Gastroesophageal sphincter (tissue), 4 donors: ENCODE data around the gene YWHAE. TPM values are rescaled to one million over a fixed set of nuclear protein-coding genes. Genes with fewer than 3 reads are reported as not detected.
"Not testable (repeated sequence)": the region's sequence is repeated elsewhere in the genome, so short reads cannot be mapped to it uniquely, and the experiment has no call there.

Experiments
- ATAC-seq: fragments of 150-250 bp; one replicate; pipeline ENCODE4 v1.9.1; 2016; ENCODE audit warnings: mild to moderate bottlenecking, moderate library complexity
- H3K27ac ChIP-seq, 4 donors: fragments of 200-600 bp; sonication (generic) in 3 of 4; 1 replicate in 3 of 4; 2 replicates in 1 of 4; pipeline ENCODE4 v1.5.1; 2016 to 2019
- H3K27me3 ChIP-seq: fragments of 200-600 bp; sonication (generic); one replicate; pipeline ENCODE4 v1.5.1; 2019
- H3K36me3 ChIP-seq, 2 donors: fragments of 200-600 bp; sonication (generic); one replicate each; pipeline ENCODE4 v1.5.1; 2019; ENCODE audit warnings: control low read depth in 1 of 2
- H3K4me1 ChIP-seq, 3 donors: fragments of 200-600 bp; sonication (generic); 1 replicate in 2 of 3; 2 replicates in 1 of 3; pipeline ENCODE4 v1.5.1; 2016 to 2019; ENCODE audit warnings: control low read depth in 2 of 3
- H3K4me3 ChIP-seq, 2 donors: fragments of 200-600 bp; sonication (generic); one replicate each; pipeline ENCODE4 v1.5.1; 2019; ENCODE audit warnings: mild to moderate bottlenecking in 1 of 2, moderate library complexity in 1 of 2
- H3K9me3 ChIP-seq, 3 donors: fragments of 200-600 bp; sonication (generic); one replicate each; pipeline ENCODE4 v1.5.1; 2017 to 2019; ENCODE audit warnings: control low read depth in 2 of 3
- EP300 ChIP-seq: sonication (generic); formaldehyde crosslinking; IDR thresholded peaks from one replicate; pipeline ENCODE4 v1.6.1; 2017; ENCODE audit warnings: antibody characterized with exemption, mild to moderate bottlenecking
- POLR2A ChIP-seq, 2 donors: fragments of 450-650 bp; IDR thresholded peaks; one replicate each; pipeline ENCODE4 v1.6.1; 2017; ENCODE audit warnings: antibody characterized with exemption in 2 of 2, mild to moderate bottlenecking in 2 of 2, moderate library complexity in 1 of 2
- POLR2AphosphoS5 ChIP-seq: sonication (generic); formaldehyde crosslinking; IDR thresholded peaks from one replicate; pipeline ENCODE4 v1.6.1; 2017; ENCODE audit warnings: antibody characterized with exemption
- WGBS, 2 donors: methylation state at CpG; one replicate each; pipeline ENCODE4 v1.1.5; 2018; ENCODE audit warnings: low coverage in 1 of 2; 5-methylcytosine and 5-hydroxymethylcytosine counted together
- total RNA-seq, 4 donors: library from RNA; depleted of rRNA; stranded (reverse); fragments of >200 nt; gene quantifications; one replicate each; pipeline ENCODE4 v1.1.0, GENCODE V29; 2016
- TF ChIP-seq, protein P1 (sequence below), 4 experiments: fragments of 200-600 bp in 2 of 4; fragments of 450-650 bp in 2 of 4; sonication (generic) in 1 of 4; IDR thresholded peaks; one replicate each; pipeline ENCODE4 v1.5.1; 2017 to 2019; ENCODE audit warnings: antibody characterized with exemption in 4 of 4, mild to moderate bottlenecking in 2 of 4, moderate library complexity in 2 of 4

The YWHAE gene
- total RNA-seq, 4 donors from 2014 or later, result 359 to 456 (median 398) TPM

- no peak overlapping the region for H3K4me3 ChIP-seq
- no peaks in the 10 kb centered on the region for H3K27me3 ChIP-seq
- peak overlapping the region in 2 of 4 donors; percentile 23 to 61 for H3K27ac ChIP-seq
- TF ChIP-seq, protein P1, sequence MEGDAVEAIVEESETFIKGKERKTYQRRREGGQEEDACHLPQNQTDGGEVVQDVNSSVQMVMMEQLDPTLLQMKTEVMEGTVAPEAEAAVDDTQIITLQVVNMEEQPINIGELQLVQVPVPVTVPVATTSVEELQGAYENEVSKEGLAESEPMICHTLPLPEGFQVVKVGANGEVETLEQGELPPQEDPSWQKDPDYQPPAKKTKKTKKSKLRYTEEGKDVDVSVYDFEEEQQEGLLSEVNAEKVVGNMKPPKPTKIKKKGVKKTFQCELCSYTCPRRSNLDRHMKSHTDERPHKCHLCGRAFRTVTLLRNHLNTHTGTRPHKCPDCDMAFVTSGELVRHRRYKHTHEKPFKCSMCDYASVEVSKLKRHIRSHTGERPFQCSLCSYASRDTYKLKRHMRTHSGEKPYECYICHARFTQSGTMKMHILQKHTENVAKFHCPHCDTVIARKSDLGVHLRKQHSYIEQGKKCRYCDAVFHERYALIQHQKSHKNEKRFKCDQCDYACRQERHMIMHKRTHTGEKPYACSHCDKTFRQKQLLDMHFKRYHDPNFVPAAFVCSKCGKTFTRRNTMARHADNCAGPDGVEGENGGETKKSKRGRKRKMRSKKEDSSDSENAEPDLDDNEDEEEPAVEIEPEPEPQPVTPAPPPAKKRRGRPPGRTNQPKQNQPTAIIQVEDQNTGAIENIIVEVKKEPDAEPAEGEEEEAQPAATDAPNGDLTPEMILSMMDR (IDR thresholded peaks at IDR 0.05), result no peak
- no peak for TF ChIP-seq EP300
- no peak for TF ChIP-seq POLR2AphosphoS5
- TF ChIP-seq POLR2A (IDR thresholded peaks at IDR 0.05), result no peak
- peaks cover 20 to 77% (median 41%) of the 10 kb centered on the region in 3 donors for H3K4me1 ChIP-seq
- ATAC-seq, result no peak
- WGBS, 2 donors, result 38 to 54% methylated on average over 12 of the region's 12 CpGs
- H3K9me3 ChIP-seq, result no peaks in the 10 kb centered on the region
- peaks cover 0 to 56% of the 10 kb centered on the region in 2 donors for H3K36me3 ChIP-seq
Observed at GRCh38 chr17:1360975-1361374, 39.0 kb downstream of the YWHAE start.

DNA sequence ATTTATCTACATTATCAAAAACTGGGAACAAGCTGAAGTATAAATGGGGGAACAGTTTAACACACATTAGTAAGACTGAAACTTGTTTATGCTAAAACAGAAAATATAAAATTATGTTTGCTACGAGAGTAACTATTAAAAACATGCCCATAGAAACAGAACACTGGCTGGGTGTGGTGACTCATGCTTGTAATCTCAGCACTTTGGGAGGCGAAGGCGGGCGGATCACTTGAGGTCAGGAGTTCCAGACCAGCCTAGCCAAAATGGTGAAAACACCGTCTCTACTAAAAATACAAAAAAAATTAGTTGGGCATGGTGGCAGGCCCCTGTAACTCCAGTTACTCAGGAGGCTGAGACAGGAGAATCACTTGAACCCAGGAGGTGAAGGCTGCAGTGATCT, 39.7 kb downstream of the YWHAE start:
- Histone ChIP-seq H3K36me3 (peaks cover 0 to 62% of the 10 kb centered on the region in 2 donors), H3K27ac (peak overlapping the region in 3 of 4 donors; percentile 26 to 61 (median 37)), H3K4me1 (peaks cover 17 to 77% (median 37%) of the 10 kb centered on the region in 3 donors)
- not testable (repeated sequence) for H3K27me3 ChIP-seq, ATAC-seq, H3K9me3 ChIP-seq, H3K4me3 ChIP-seq
- 4 to 6% methylated on average over 5 of the region's 5 CpGs for WGBS, 2 donors
- peak; percentile 48 for TF ChIP-seq POLR2AphosphoS5

DNA sequence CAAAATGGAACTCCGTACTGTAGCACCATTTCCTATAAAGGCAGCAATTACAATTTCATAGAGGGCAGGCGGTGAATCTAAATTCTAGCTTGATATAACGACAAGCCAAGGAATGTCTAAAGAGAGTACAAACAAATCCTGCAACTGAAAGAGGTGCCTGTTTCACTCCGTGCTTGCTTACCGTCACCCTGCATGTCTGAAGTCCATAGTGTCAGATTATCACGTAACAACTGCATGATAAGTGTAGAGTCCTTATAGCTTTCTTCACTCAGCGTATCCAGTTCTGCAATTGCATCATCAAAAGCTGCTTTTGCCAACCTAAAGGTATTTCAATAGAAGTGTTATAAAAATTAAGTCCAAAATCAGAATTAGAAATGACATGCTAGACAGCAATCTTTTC, 46.0 kb downstream of the YWHAE start:
- H3K9me3 ChIP-seq, result no peaks in the 10 kb centered on the region
- peaks cover 0 to 22% (median 0%) of the 10 kb centered on the region in 3 donors for H3K4me1 ChIP-seq
- H3K27me3 ChIP-seq, result no peaks in the 10 kb centered on the region
- WGBS, 2 donors, result 74 to 94% methylated on average over 7 of the region's 7 CpGs
- H3K4me3 ChIP-seq, result no peak overlapping the region
- TF ChIP-seq, protein P1 (IDR thresholded peaks at IDR 0.05), result no peak
- TF ChIP-seq EP300 (no peak), POLR2AphosphoS5 (no peak), POLR2A (IDR thresholded peaks at IDR 0.05) (no peak)
- ATAC-seq, result no peak
- peaks cover 0 to 92% of the 10 kb centered on the region in 2 donors for H3K36me3 ChIP-seq
- no peak overlapping the region for H3K27ac ChIP-seq

DNA sequence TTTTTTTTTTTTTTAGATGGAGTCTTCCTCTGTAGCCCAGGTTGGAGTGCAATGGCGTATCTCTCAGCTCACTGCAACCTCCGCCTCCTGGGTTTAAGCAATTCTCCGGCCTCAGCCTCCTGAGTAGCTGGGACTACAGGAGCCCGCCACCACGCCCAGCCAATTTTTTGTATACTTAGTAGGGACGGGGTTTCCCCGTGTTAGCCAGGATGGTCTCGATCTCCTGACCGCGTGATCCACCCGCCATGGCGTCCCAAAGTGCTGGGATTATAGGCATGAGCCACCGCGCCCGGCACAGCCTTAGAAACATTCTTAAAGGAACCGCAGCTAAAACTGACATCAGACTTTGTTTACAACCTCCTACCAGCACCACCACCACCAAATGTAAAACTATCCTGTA, 47.5 kb downstream of the YWHAE start:
- not testable (repeated sequence) for H3K9me3 ChIP-seq, H3K27ac ChIP-seq, ATAC-seq, H3K4me3 ChIP-seq, H3K27me3 ChIP-seq
- 81% methylated on average over 11 of the region's 16 CpGs; no CpG with 5 or more reads in 1 of the 2 donors for WGBS, 2 donors
- Histone ChIP-seq H3K4me1 (peaks cover 0 to 35% (median 0%) of the 10 kb centered on the region in 3 donors), H3K36me3 (peaks cover 0 to 82% of the 10 kb centered on the region in 2 donors)

DNA sequence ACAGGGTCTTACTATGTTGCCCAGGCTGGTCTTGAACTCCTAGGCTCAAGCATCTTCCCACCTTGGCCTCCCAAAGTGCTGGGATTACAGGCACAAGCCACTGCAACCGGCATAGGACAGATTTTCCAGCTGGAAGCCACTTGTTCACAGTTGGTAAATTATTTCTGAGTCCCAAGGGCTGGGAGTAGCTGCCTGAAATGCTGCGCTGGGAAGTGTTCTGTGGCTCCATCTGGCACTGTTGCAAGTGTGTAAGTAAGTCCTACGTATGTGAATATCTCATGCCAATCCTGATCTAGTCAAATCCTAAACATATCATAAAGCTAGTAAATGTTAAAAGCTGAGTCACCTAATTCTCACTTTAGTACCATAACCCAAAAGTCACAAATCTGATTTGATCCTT, 48.1 kb downstream of the YWHAE start:
- H3K27me3 ChIP-seq, result no peaks in the 10 kb centered on the region
- H3K27ac ChIP-seq, result no peak overlapping the region
- H3K9me3 ChIP-seq, result no peaks in the 10 kb centered on the region
- H3K4me3 ChIP-seq, result no peak overlapping the region
- TF ChIP-seq POLR2AphosphoS5 (no peak), POLR2A (IDR thresholded peaks at IDR 0.05) (no peak), EP300 (no peak)
- TF ChIP-seq, protein P1 (IDR thresholded peaks at IDR 0.05), result no peak
- no peak for ATAC-seq
- H3K4me1 ChIP-seq, result peaks cover 0 to 40% (median 0%) of the 10 kb centered on the region in 3 donors
- peaks cover 0 to 78% of the 10 kb centered on the region in 2 donors for H3K36me3 ChIP-seq
- WGBS, 2 donors, result 69% methylated on average over 3 of the region's 3 CpGs; no CpG with 5 or more reads in 1 of the 2 donors

DNA sequence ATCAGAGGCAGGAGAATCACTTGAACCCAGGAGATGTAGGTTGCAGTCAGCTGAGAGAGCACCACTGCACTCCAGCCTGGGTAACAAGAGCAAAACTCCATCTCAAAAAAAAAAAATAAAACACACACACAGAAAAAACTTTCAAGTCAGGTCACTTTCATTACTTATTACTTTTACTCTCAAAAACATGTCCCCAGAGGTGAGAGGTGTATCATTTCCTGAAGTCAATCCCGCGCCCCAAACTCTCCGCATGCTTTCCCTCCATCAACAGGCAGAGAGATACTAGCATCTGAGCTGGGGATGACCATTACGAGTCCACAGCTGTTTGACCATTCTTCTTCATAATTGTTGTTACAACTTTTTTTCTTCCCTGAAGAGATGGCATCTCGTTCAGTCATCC, 48.7 kb downstream of the YWHAE start:
- H3K36me3 ChIP-seq, result peaks cover 0 to 71% of the 10 kb centered on the region in 2 donors
- TF ChIP-seq POLR2AphosphoS5, result no peak
- no peak for TF ChIP-seq EP300
- TF ChIP-seq, protein P1 (IDR thresholded peaks at IDR 0.05), result no peak
- TF ChIP-seq POLR2A (IDR thresholded peaks at IDR 0.05), result no peak
- no peak for ATAC-seq
- no peaks in the 10 kb centered on the region for H3K27me3 ChIP-seq
- no peak overlapping the region for H3K27ac ChIP-seq
- peaks cover 0 to 45% (median 0%) of the 10 kb centered on the region in 3 donors for H3K4me1 ChIP-seq
- H3K4me3 ChIP-seq, result no peak overlapping the region
- H3K9me3 ChIP-seq, result no peaks in the 10 kb centered on the region
- 75 to 80% methylated on average over 4 to 5 of the region's 5 CpGs for WGBS, 2 donors
